ENCODE data around the gene TPRG1.

TPRG1 gene

GRCh38 chr3:189365609-189366564 lies 194.1 kb downstream of the TPRG1 start:
- no peak for TF ChIP-seq CTCF (IDR thresholded peaks at IDR 0.05; ENCODE audit: low read depth, low read length)

GRCh38 chr3:189368384-189368783 lies 196.6 kb downstream of the TPRG1 start:
- no peak overlapping the region for H3K4me3 ChIP-seq (ENCODE audit: low read depth, low read length)
- TF ChIP-seq CTCF (IDR thresholded peaks at IDR 0.05; ENCODE audit: low read depth, low read length): no peak

More at GRCh38 chr3:189365609-189366564, 194.1 kb downstream of the TPRG1 start:
- H3K4me3 ChIP-seq (ENCODE audit: low read depth, low read length): no peak overlapping the region

GRCh38 chr3:189369636-189370035 lies 197.9 kb downstream of the TPRG1 start:
- TF ChIP-seq CTCF (IDR thresholded peaks at IDR 0.05; ENCODE audit: low read depth, low read length): no peak
- no peak overlapping the region for H3K4me3 ChIP-seq (ENCODE audit: low read depth, low read length)

GRCh38 chr3:189372243-189372642 lies 200.5 kb downstream of the TPRG1 start:
- no peak for TF ChIP-seq CTCF (IDR thresholded peaks at IDR 0.05; ENCODE audit: low read depth, low read length)
- no peak overlapping the region for H3K4me3 ChIP-seq (ENCODE audit: low read depth, low read length)

Data from WI38 (cell line).